Amygdala (tissue), 56 donors: Measurements from ENCODE around the gene LATS1.
"Not testable (repeated sequence)": the region's sequence is repeated elsewhere in the genome, so short reads cannot be mapped to it uniquely, and the experiment has no call there.

Source experiments
- DNase-seq, 56 donors: peaks; one replicate each; lab custom pipeline; 2025; lab: John Stamatoyannopoulos, UW

LATS1 gene

DNA sequence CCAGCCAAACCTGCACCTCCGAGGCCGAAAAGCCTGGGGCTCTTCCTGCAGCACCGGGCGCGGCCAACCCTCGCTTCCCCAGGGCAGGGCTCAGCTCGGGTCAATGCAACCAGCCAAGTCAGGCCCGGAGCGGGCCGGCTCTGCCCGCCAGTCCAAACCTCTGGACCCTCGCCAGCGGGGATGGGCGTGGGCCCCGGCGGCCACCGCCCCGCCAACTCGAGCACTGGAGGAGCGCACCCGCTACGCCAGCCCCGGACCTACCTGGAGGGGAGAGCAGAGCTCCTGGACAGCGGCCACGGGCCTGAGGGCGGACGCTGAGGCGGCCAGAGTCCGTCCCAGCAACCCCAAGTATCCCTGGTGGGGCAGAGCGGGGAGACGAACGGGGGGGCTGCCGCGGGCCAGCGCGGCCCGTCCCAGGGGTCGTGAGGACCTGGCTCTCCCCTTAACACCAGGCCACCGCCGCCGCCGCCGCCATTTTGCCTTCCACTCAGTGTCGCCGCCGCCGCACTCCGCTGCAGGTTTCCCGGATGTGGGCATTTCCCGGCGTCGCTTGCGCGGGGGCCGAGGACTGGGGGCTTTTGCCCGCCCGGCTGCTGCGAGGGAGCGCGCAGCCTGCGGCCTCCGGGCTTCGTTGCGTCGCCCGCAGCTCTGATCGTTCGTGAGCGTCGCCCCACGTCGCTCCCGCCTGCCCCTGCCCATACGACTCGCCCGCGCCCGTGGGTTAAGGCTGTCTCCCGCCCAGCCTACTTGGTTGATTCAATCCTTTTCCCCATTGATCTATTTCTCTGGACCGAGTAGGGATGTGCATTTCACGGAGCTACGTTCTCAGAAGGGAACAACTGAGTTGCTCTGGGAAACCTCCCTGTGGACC, at the start of gene LATS1:
Gene LATS1, minus strand, starts transcription at position 514 of the 871 bp plus-strand sequence. CDS start 15,975 bp downstream, outside the sequence.
- DNase-seq = peak; percentile 17 to 93 (median 82)

DNA sequence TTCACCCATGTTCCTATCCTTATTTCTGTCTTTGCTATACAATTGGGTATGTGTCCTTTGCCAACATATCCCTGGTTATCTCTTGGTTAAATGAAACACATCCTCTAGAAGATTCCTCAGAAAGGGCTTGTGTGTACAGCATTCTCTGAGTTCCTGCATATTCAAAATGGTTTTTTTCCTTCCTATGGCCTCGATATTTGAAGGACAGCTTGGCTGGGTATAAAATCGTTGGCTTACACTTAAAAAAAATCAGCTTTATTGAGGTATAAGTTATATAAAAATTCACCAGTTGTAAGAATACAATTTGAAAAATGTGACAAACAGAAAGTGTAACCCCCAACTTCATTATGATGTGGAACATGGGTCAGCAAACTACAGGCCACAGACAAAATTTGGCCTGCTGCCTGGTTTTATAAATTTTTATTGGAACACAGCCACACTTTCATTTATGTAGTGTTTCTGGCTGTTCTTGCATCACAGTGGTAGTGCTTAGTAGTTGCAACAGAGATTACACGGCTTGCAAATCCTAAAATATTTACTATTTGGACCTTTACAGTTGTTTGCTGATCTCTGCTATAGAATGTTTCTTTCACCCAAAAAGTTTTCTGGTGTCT, 48.4 kb upstream of the LATS1 start:
- no peak for DNase-seq

DNA sequence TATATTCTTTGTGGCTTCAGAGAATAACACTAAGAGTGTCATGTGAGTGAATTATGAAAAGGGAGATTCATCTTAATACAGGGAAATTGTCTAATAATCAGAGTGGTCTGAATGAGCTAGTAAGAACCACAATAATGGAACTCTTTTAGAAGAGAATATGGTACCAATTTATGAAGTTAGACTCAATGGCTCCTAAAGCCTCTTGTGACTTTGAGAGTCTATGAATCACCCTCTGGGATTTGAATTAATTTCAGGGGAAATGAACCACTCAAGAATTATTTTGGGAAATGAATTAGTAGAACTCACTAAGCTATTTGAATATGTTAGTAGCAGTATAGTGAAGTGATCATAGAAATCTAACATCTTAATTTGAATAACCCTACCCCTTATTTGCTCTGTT, 46.0 kb upstream of the LATS1 start:
- DNase-seq = no peak

DNA sequence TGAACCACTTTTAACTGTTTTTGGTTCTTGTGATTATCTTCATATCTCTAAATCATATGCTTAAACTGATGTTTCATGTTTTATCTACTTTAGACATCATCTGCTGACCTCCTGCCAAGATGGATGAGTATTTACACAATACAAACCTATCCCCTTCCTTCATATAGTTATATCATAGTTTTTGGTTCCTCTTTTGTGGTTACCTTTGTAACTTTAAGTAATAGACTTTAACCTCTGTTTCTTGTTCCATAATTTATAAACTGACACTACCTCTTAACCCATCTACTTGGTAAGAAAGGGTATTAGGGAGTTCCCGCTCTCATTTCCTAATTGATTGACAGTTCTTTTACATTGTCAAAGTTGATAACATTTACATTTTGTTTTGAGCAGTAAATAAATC, 43.5 kb upstream of the LATS1 start:
- DNase-seq = no peak

DNA sequence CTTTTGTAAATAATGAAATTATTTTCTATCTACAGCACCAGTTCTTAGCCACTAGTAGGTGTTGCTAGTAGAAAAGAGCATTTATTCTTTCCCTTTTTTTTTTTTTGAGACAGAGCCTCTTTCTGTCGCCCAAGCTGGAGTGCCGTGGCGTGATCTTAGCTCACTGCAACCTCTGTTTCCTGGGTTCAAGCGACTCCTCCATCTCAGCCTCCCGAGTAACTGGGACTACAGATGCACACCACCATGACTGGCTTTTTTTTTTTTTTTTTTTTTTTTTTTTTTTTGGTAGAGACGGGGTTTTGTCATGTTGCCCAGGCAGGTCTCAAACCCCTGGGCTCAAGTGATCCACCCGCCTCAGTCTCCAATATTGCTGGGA, 38.3 kb upstream of the LATS1 start:
- DNase-seq = no peak

DNA sequence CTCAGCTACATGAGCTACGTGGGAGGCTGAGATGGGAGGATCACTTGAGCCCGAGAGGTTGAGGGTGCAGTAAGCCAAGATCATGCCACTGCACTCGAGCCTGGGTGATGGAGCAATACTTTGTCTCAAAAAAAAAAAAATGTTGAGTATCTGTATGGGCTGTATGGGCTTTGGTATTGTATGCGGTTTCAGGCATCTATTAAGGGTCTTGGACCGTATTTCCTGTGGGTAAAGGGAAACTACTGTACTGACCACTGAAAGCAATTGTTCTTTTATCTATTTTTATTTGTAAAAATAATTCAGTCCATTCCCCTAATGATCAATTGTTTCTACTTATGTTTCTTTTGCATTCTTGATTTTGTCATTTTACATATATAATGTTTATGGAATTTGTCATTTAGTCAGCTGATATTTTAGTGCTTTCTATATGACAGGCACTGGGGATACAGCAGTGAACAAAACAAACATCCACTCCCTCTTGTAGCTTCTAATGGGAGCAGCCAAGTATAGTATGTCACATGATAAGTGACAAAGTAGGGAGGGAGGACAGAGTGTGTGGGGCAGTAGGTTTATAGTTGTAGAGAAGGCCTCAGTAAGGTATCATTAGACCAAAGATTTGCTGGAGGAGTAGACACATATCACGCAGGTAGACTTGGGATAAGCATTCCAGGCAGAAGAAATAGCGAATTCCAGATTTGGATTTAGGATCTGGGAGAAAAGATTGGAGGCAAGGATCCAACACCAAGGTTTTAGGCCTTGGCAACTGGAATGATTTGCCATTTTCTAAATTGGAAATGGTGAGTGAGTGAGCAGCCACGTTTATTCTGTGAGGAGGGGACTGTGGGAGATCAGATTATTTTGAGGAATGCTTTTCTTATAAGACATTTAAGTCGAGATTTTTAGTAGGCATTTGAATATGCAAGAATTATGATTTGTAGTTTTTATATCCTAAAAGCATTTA, 37.7 kb upstream of the LATS1 start:
- DNase-seq = no peak

DNA sequence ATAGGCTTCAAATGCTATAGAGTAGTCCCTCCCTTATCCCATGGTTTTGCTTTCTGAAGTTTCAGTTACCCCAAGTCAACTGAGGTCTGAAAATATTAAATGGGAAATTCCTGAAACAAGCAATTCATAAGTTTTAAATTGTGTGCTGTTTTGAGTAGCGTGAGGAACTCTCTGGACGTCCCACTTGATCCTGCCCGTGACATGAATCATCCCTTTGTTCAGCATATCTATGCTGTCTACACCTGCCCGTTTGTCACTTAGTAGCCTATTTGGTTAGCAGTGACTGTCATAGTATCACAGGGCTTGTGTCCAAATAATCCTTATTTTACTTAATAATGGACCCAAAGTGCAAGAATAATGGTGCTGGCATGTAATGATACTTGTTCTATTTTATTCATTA, 36.6 kb upstream of the LATS1 start:
- DNase-seq = no peak

DNA sequence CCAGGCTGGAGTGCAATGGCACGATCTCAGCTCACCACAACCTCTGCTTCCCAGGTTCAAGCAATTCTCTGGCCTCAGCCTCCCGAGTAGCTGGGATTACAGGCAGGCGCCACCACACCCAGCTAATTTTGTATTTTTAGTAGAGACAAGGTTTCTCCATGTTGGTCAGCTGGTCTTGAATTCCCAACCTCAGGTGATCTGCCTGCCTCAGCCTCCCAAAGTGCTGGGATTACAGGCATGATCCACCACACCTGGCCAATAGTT, 35.4 kb upstream of the LATS1 start:
- not testable (repeated sequence) for DNase-seq

DNA sequence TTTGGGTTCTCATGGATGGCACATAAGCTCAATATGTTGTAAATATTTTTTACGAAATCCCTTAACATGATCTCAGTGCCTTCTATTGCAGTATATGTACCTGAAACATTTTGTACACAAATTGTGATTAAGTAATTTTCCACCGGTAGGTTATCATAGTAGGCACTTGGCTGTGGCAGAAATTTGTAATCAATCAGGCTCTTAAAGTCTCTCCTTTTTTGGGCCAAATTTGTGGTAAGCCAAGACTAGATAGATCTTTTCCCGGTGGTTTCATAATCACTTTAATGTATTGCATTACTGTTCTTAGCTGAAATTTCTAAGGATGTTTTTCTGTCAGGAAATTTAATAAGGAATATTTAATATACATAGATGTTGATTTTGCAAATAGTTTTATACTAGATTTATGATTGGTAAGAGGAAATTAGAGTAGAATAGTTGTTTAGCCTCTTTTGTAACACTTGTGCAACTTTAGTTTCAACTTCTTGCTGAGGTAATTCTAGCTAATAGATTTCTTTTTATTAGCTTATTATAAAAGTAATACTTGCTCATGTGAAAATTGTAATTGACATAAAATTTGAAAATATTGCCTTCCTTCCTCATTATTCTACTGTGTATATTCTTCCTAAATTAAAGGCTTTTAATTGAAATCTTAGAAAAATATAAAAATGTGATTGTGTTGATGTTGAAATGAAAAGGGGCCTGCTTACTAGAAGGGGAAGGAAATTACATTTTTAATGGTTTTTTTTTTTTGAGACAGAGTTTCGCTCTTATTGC, 34.9 kb upstream of the LATS1 start:
- no peak for DNase-seq

DNA sequence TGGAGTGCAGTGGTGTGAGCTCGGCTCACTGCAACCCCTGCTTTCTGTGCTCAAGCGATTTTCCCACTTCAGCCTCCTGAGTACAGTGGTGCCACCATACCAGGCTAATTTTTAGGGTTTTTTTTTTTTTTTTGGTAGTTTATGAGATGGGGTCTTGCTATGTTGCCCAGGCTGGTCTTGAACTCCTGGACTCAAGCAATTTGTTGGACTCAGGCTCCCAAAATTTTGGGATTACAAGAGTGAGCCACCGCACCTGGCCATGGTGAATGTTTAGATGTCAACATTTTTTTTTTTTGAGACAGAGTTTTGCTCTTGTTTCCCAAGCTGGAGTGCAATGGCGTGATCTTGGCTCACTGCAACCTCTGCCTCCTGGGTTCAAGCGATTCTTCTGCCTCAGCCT, 34.0 kb upstream of the LATS1 start:
- DNase-seq = not testable (repeated sequence)

DNA sequence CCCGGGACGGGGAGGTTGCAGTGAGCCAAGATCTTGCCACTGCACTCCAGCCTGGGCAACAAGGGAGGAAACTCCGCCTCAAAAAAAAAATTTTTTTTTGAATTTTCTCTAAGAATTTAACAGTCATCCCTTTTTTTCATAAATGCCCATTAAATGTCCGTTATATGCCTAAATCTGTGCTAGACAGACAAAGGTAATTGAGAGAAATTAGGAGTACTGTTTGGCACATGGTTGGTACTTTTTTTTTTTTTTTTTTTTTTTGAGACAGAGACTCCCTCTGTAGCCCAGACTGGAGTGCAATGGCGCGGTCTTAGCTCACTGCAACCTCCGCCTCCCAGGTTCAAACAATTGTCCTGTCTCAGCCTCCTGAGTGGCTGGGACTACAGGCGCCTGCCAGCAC, 33.3 kb upstream of the LATS1 start:
- DNase-seq = no peak

DNA sequence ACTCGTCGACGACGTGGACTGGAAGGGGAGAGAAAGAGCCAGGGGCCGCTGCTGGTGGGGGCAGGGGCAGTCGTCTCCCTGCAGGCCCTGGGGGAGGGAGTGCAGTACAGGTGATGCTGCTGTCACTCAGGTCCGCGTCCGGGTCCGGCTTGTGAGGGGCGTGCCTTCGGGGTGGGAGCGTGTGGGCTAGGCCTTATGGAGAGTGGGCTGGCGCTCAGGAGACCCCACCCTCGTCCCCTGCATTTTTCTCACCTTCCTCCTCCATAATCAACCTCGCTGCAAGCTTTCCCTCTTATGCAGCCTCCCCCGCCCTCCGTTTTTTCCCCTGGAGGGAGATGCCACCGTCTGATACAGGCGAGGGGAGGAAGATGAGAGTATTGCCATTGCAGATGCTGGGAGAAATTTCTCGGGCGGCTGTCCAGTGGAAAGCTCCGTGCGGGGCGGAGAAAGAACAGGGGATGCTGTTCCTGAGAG, 32.3 kb upstream of the LATS1 start:
- peak in 36 of 56 donors; percentile 9 to 75 (median 44) for DNase-seq

DNA sequence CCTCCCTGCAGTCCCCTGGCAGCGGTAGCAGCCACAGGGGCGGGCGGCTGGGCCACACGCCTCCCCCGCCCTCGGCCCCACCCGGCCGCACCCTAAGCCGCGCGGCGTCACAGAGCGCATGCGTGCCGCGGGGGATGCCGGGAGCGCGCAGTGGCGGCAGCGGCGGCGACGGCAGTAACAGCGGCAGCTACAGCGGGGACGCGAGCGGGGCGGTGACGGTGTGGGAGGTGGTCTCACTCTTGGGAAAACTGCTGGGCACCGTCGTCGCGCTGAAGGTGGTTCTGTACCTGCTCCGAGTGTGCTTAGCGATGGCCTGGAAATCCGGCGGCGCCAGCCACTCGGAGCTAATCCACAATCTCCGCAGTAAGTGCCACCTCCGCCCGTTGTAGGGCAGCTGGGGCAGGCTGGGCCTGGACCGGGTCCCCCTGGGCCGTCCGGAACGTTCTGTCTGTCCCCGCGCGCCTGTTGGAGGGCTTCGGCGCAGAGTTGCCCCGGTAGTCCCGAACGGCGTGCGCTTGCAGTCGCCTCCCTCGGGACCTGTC, 31.8 kb upstream of the LATS1 start, which contains the start of gene PCMT1:
Gene PCMT1, plus strand, starts transcription at position 148 of the 542 bp plus-strand sequence. Its CDS starts 161 bp downstream, at position 309.
- DNase-seq = peak; percentile 28 to 92 (median 78)

DNA sequence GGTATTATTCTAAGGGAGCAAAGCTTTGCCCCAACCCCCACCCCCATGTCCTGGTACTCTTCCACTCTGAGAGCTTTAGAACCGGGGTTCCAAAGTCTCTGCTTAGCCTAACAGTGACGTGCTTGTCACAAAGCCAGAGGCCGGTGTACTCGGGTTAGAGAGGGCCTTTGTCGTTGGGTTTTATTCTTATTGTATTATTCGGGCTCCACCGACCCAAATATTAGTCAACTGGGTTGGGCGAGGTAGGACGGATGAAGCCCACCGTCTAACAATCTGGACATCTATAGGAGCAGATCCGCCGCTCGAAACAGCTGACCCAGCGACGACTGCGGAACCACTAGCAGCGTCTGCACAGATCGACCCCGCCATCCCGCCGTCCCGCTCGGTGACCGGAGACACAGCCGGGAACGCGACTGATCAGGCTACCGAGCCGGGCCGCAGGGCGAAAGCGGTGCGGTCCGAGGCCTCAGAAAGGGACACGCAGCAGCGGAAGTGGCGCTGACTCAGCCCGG, 31.2 kb upstream of the LATS1 start:
- not testable (repeated sequence) for DNase-seq

DNA sequence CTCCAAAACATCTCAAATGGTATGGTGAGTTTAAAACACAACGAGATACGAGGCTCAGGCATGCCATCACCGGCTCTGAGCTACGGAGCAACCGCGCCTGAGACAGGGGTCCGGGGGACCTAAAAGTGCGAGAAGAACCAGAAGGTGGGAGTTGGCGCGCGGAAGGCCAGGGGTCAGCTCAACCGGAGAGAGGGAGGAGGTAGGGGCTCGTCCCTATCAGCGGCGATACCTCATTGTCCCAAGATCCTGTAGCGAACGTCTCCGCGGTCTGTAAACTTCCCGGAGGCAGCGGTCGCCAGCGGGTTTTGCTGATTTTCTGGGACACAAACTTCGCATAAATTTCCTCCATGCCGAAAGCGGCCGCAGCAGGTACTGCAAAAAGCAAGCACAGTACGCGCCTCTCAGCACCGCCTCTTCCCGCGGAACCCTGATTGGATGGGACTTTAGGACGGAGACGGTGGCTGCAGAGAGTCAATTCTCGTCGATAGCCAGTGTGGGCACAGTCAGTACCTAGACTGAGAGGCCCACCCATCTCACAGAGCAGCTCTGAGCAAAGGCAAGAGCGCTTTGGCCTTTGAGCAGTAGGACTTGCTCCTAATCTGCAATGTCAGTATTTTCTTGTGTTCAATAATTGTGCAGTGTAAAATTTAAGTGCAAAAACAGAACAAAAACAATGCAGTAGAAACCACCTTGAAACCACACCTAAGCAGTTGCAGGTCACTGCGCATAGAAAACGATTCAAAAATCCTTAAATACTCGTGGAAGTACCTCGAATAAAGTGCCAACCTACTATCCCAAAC, 28.4 kb upstream of the LATS1 start, which contains the start of gene NUP43:
Gene NUP43, minus strand, starts transcription at position 383 of the 800 bp plus-strand sequence. Its CDS starts 34 bp downstream, at position 349.
- peak; percentile 19 to 94 (median 80) for DNase-seq

DNA sequence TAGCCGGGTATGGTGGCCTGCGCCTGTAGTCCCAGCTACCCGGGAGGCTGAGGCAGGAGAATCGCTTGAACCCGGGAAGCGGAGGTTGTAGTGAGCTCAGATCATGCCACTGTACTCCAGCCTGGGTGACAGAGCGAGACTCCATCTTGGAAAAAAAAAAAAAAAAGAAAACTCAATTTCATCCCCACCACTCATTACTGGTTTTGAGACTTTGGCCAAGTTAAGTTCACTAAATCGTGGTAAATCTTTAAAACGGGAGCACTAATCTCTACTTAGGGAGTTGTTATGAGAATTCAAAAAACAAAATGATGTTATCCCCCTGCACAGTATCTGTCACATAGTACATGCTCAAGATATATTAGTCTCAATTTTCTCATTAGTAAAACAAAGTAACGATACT, 27.4 kb upstream of the LATS1 start:
- not testable (repeated sequence) for DNase-seq

DNA sequence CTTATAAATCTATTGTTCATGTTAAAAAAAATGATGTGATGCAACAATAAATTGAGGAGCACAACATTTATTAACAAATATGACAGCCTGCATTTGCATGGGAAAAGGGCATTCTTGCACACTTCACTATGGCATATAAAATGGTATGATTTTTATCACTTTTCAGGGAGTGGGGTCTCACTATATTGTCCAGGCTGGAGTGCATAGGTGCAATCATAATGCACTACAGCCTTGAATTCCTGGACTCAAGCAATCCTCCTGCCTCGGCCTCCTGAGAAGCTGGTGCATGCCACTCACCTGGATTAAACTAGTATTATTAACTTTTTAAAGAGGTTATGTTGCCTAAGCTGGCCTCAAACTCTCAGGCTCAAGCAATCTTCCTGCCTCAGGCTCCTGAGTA, 17.0 kb upstream of the LATS1 start:
- no peak for DNase-seq

DNA sequence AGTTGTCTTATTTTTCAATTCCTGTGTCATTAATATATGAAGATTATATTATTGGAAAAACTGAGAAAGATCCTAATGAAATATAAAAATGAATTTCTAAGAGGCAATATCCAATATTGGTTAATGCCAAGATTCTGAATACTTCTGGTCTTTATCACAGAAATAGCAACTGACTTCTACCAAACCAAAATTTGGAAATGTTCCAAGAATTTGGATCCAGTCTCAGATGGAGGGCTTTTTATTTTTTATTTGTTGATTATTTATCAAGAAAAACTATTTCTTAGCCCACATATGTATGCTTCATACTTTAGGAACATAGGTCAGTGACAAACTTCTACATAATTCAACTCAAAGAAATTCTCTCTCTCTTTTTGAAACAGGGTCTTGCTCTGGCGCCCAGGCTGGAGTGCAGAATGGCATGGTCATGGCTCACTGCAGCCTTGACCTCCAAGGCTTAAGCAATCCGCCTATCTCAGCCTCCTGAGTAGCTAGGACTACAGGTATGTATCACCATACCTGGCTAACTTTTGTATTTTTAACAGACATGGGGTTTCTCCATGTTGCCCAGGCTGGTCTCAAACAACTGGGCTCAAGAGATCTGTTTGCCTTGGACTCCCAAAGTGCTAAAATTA, 15.3 kb upstream of the LATS1 start:
- no peak for DNase-seq
